Tibial nerve (tissue), 4 donors: ENCODE measurements around the gene PAQR7.

ENCODE experiments used
- EP300 ChIP-seq, 2 donors: sonication (generic); formaldehyde crosslinking; IDR thresholded peaks; one replicate each; pipeline ENCODE4 v1.6.1; 2017; ENCODE audit warnings: antibody characterized with exemption in 2 of 2, mild to moderate bottlenecking in 1 of 2
- POLR2A ChIP-seq, 2 donors: fragments of 450-650 bp; IDR thresholded peaks; one replicate each; pipeline ENCODE4 v1.6.1; 2017; ENCODE audit warnings: antibody characterized with exemption in 2 of 2, mild to moderate bottlenecking in 2 of 2, moderate library complexity in 2 of 2
- TF ChIP-seq, protein P1 (sequence below), 5 experiments: fragments of 200-600 bp in 3 of 5; fragments of 450-650 bp in 2 of 5; sonication (generic) in 3 of 5; IDR thresholded peaks; one replicate each; pipeline ENCODE4 v1.5.1; 2016 to 2019; ENCODE audit warnings: antibody characterized with exemption in 5 of 5, mild to moderate bottlenecking in 3 of 5, moderate library complexity in 2 of 5

DNA sequence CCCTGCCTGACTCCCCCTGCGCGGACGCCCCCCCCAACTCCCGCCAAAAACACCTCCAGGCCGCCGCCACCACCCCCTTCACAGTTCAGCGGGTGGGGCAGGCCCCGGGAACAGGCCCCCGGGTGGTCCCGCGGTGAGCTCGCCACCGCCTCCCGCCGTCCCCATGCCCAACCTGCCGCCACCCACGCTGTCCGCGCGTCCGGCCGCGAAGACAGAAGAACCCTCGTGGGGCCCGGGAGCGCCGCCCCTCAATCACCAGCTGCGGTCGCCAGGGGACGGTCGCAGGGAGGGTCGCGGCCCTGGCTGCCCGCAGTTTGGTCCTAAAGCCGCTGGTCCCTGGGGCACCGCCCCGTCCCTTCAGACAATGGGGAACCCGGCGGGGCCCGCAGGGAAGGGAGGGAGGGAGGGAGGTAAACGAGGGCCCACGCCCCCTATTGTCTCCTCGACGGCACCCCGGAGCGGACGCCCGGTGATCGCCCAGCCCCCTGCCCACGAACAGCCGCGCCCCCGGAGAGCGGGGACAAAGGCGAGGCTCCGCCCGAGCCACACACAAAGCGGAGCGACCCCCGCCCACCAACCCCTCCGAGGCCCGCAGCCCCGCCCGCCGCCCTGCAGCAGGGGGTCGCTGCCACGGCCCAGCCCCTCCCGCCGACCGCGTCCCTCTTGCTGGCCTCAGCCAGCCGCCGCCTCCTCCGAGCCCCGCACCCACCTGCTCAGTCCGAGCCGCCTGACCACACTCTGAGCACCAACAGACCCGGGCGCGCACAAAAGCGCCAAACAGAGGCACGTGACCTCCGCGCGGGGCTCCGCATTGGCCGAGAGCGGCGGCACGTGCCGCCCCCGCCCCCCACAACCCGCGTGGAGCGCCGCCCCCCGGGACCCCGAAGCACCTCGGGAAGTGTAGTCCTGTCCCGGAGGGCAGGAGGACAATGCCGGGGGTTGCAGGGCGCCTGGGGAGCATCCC is 30.5 kb upstream of the PAQR7 start, which contains the start of gene STMN1:
- TF ChIP-seq EP300 (IDR thresholded peaks at IDR 0.05) (peak; percentile 70 to 98), POLR2A (IDR thresholded peaks at IDR 0.05) (peak; percentile 85 to 94)
- TF ChIP-seq, protein P1, sequence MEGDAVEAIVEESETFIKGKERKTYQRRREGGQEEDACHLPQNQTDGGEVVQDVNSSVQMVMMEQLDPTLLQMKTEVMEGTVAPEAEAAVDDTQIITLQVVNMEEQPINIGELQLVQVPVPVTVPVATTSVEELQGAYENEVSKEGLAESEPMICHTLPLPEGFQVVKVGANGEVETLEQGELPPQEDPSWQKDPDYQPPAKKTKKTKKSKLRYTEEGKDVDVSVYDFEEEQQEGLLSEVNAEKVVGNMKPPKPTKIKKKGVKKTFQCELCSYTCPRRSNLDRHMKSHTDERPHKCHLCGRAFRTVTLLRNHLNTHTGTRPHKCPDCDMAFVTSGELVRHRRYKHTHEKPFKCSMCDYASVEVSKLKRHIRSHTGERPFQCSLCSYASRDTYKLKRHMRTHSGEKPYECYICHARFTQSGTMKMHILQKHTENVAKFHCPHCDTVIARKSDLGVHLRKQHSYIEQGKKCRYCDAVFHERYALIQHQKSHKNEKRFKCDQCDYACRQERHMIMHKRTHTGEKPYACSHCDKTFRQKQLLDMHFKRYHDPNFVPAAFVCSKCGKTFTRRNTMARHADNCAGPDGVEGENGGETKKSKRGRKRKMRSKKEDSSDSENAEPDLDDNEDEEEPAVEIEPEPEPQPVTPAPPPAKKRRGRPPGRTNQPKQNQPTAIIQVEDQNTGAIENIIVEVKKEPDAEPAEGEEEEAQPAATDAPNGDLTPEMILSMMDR (IDR thresholded peaks at IDR 0.05) = peak in 1 of 5 experiments; percentile 14
